Measurements from ENCODE around the gene LTBP2. TPM values are rescaled to one million over a fixed set of nuclear protein-coding genes. Genes with fewer than 3 reads are reported as not detected.

The LTBP2 gene
- total and polyA plus RNA-seq, 2 of the 13 experiments (the other 11 are each of a cell fraction or from before 2014, with no cell fraction given): 0.20 to 0.41 TPM

DNA sequence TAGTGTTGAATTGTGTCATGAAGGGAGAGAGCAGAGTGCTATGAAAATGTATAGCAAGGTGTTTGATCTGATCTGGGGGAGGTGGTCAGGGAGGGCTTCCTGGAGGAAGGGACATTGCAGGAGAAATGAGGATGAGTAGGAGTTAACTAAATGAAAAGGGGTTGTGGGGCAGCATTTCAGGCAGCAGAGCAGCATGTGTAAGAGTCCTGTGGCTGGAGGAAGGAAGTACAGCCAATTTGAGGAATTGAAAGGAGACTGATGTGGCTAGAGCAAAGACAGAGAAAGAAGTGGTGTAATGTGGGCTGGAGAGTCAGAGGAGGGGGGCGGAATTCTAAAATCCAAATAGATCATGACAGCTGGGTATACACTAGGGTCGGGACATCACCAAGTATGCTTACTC lies 139.4 kb downstream of the LTBP2 start (continued):
- TF ChIP-seq, protein P1, sequence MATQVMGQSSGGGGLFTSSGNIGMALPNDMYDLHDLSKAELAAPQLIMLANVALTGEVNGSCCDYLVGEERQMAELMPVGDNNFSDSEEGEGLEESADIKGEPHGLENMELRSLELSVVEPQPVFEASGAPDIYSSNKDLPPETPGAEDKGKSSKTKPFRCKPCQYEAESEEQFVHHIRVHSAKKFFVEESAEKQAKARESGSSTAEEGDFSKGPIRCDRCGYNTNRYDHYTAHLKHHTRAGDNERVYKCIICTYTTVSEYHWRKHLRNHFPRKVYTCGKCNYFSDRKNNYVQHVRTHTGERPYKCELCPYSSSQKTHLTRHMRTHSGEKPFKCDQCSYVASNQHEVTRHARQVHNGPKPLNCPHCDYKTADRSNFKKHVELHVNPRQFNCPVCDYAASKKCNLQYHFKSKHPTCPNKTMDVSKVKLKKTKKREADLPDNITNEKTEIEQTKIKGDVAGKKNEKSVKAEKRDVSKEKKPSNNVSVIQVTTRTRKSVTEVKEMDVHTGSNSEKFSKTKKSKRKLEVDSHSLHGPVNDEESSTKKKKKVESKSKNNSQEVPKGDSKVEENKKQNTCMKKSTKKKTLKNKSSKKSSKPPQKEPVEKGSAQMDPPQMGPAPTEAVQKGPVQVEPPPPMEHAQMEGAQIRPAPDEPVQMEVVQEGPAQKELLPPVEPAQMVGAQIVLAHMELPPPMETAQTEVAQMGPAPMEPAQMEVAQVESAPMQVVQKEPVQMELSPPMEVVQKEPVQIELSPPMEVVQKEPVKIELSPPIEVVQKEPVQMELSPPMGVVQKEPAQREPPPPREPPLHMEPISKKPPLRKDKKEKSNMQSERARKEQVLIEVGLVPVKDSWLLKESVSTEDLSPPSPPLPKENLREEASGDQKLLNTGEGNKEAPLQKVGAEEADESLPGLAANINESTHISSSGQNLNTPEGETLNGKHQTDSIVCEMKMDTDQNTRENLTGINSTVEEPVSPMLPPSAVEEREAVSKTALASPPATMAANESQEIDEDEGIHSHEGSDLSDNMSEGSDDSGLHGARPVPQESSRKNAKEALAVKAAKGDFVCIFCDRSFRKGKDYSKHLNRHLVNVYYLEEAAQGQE (IDR thresholded peaks at IDR 0.05; ENCODE audit: borderline replicate concordance in 1 of 2, low read depth in 1 of 2, low read length in 2 of 2): no peak
- TF ChIP-seq TP53 (CRISPR knock-in tag; conservative IDR thresholded peaks at IDR 0.05) (no peak), ARNT2 (CRISPR knock-in tag; IDR thresholded peaks at IDR 0.05; ENCODE audit: low read depth) (no peak), MBNL3 (CRISPR knock-in tag; conservative IDR thresholded peaks at IDR 0.05) (no peak), ATF1 (CRISPR knock-in tag; IDR thresholded peaks at IDR 0.05) (no peak), ADNP (CRISPR knock-in tag; IDR thresholded peaks at IDR 0.05) (no peak)
- TF ChIP-seq, protein P2, sequence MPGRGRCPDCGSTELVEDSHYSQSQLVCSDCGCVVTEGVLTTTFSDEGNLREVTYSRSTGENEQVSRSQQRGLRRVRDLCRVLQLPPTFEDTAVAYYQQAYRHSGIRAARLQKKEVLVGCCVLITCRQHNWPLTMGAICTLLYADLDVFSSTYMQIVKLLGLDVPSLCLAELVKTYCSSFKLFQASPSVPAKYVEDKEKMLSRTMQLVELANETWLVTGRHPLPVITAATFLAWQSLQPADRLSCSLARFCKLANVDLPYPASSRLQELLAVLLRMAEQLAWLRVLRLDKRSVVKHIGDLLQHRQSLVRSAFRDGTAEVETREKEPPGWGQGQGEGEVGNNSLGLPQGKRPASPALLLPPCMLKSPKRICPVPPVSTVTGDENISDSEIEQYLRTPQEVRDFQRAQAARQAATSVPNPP (CRISPR knock-in tag; IDR thresholded peaks at IDR 0.05): no peak

Data from HepG2 (cell line).